ENCODE results near the gene SLC22A31. TPM values are rescaled to one million over a fixed set of nuclear protein-coding genes. Genes with fewer than 3 reads are reported as not detected.

SLC22A31 gene
- total RNA-seq, 1 experiment from 2014 or later, result 6.7 TPM

DNA sequence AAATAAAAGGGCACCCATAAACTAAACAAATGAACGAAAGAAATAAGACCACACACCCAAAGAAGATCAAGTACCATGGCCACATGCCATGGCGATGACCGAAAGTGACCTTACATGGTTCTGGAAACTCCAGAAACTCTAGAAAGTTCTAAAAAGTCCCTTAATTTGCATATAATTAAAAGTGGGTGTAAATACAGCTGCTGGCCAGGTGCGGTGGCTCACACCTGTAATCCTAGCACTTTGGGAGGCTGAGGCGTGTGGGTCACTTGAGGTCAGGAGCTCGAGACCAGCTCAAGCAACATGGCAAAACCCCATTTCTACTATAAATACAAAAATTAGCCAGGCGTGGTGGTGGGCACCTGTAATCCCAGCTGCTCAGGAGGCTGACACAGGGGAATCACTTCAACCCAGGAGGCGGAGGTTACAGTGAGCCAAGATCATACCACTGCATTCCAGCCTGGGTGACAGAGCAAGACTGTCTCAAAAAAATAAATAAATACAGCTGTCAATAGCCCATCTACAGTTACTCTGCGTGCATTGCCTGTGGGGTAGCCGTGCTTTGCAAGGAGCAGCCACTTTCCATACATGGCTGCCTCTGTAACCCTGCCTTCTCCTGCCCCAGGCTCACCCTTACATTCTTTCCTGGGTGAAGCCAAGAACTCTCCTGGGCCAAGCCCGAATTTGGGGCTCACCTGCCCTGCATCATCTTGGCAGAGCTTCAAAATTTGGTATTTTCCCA is 10.0 kb upstream of the SLC22A31 start:
- Histone ChIP-seq H3K36me3 (ENCODE audit: control insufficient read depth, insufficient read depth, low read length) (no peaks in the 10 kb centered on the region), H3K4me1 (no peaks in the 10 kb centered on the region), H3K9me3 (no peaks in the 10 kb centered on the region), H3K27me3 (replicated peaks; ENCODE audit: control insufficient read depth, insufficient read depth, low read length) (no peaks in the 10 kb centered on the region), H3K4me3 (ENCODE audit: low read depth, low read length) (no peak overlapping the region)
- Mint-ChIP-seq H3K4me1 (ENCODE audit: low read depth, unreplicated experiment) (no peaks in the 10 kb centered on the region), H3K9me3 (ENCODE audit: unreplicated experiment) (no peaks in the 10 kb centered on the region), H3K36me3 (ENCODE audit: insufficient read depth, unreplicated experiment) (no peaks in the 10 kb centered on the region), H3K27me3 (ENCODE audit: insufficient read depth, unreplicated experiment) (no peaks in the 10 kb centered on the region), H3K4me3 (ENCODE audit: unreplicated experiment) (no peak overlapping the region), H3K27ac (ENCODE audit: unreplicated experiment) (no peak overlapping the region)
- TF ChIP-seq, protein P1, sequence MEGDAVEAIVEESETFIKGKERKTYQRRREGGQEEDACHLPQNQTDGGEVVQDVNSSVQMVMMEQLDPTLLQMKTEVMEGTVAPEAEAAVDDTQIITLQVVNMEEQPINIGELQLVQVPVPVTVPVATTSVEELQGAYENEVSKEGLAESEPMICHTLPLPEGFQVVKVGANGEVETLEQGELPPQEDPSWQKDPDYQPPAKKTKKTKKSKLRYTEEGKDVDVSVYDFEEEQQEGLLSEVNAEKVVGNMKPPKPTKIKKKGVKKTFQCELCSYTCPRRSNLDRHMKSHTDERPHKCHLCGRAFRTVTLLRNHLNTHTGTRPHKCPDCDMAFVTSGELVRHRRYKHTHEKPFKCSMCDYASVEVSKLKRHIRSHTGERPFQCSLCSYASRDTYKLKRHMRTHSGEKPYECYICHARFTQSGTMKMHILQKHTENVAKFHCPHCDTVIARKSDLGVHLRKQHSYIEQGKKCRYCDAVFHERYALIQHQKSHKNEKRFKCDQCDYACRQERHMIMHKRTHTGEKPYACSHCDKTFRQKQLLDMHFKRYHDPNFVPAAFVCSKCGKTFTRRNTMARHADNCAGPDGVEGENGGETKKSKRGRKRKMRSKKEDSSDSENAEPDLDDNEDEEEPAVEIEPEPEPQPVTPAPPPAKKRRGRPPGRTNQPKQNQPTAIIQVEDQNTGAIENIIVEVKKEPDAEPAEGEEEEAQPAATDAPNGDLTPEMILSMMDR (IDR thresholded peaks at IDR 0.05; ENCODE audit: insufficient read depth in 1 of 2, low read depth in 1 of 2, low read length in 1 of 2, severe bottlenecking in 1 of 2, unreplicated experiment in 1 of 2), result no peak
- BruUV-seq (replicated peaks), result no TSS peak
- intact Hi-C loops (cut with micrococcal nuclease; ENCODE audit: unreplicated experiment), result no loop called here
- ChIA-PET POLR2A (no interaction called here), CTCF (no interaction called here)
- no peak for DNase-seq

DNA sequence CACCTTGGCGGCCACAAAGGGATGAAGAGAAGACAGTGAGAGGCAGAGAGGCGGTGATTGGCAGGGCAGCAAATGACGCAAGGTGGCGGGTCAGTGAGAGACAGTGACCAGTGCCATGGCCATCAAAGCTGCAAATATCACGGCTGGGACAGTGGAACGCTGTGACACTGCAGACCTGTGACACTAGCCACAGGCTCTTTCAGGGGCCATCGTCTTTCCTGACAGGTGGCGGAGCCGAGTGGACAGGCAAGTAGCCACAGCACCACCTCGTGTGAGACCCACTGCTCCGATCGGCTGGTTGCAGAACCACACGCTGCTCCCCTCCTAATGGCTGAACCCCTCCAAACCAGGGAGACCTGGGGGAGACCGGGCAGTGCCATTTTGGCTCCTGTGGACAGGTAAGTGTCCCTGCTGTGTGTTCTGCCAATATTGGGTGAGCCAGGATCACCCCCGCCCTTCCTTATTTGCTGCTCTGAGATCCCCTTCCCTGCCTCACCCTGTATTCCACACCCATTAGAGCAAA is 9.2 kb upstream of the SLC22A31 start:
- ChIA-PET POLR2A (no interaction called here), CTCF (no interaction called here)
- peak in 1 of 2 experiments; percentile 27 for DNase-seq
- H3K4me3 ChIP-seq (ENCODE audit: low read depth, low read length), result no peak overlapping the region
- H3K9me3 ChIP-seq, result no peaks in the 10 kb centered on the region
- H3K36me3 ChIP-seq (ENCODE audit: control insufficient read depth, insufficient read depth, low read length), result no peaks in the 10 kb centered on the region
- intact Hi-C loops (cut with micrococcal nuclease; ENCODE audit: unreplicated experiment), result no loop called here
- BruUV-seq (replicated peaks), result no TSS peak
- H3K36me3 Mint-ChIP-seq (ENCODE audit: insufficient read depth, unreplicated experiment), result no peaks in the 10 kb centered on the region
- H3K4me1 ChIP-seq, result no peaks in the 10 kb centered on the region
- no peak overlapping the region for H3K4me3 Mint-ChIP-seq (ENCODE audit: unreplicated experiment)
- no peak overlapping the region for H3K27ac Mint-ChIP-seq (ENCODE audit: unreplicated experiment)
- H3K27me3 ChIP-seq (replicated peaks; ENCODE audit: control insufficient read depth, insufficient read depth, low read length), result no peaks in the 10 kb centered on the region
- H3K9me3 Mint-ChIP-seq (ENCODE audit: unreplicated experiment), result no peaks in the 10 kb centered on the region
- H3K4me1 Mint-ChIP-seq (ENCODE audit: low read depth, unreplicated experiment), result no peaks in the 10 kb centered on the region
- H3K27me3 Mint-ChIP-seq (ENCODE audit: insufficient read depth, unreplicated experiment), result no peaks in the 10 kb centered on the region
- TF ChIP-seq, protein P1 (IDR thresholded peaks at IDR 0.05; ENCODE audit: insufficient read depth in 1 of 2, low read depth in 1 of 2, low read length in 1 of 2, severe bottlenecking in 1 of 2, unreplicated experiment in 1 of 2), result peak in 1 of 2 experiments; percentile 35

DNA sequence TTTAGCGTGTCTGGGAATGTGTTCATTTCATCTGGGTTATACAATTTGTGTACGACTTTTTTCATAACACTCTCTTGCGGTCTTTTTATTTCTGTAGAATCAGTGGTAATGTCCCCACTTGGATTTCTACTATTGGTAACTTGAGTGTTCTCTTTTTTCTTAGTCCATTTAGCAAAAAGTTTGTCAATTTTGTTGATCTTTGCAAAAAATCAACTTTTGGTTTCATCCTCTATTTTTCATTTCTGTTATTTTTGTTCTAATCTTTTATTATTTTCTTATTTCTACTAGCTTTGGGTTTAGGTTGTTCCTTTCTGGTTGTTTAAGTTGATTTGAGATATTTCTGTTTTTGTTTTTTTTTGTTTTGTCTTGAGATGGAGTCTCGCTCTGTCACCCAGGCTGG is 7.7 kb upstream of the SLC22A31 start:
- Mint-ChIP-seq H3K9me3 (ENCODE audit: unreplicated experiment) (no peaks in the 10 kb centered on the region), H3K4me1 (ENCODE audit: low read depth, unreplicated experiment) (peaks cover 5% of the 10 kb centered on the region), H3K4me3 (ENCODE audit: unreplicated experiment) (no peak overlapping the region), H3K36me3 (ENCODE audit: insufficient read depth, unreplicated experiment) (peaks cover 4% of the 10 kb centered on the region), H3K27ac (ENCODE audit: unreplicated experiment) (no peak overlapping the region), H3K27me3 (ENCODE audit: insufficient read depth, unreplicated experiment) (peaks cover 8% of the 10 kb centered on the region)
- TF ChIP-seq, protein P1 (IDR thresholded peaks at IDR 0.05; ENCODE audit: insufficient read depth in 1 of 2, low read depth in 1 of 2, low read length in 1 of 2, severe bottlenecking in 1 of 2, unreplicated experiment in 1 of 2), result no peak
- no TSS peak for BruUV-seq (replicated peaks)
- Histone ChIP-seq H3K4me3 (ENCODE audit: low read depth, low read length) (no peak overlapping the region), H3K36me3 (ENCODE audit: control insufficient read depth, insufficient read depth, low read length) (no peaks in the 10 kb centered on the region), H3K27me3 (replicated peaks; ENCODE audit: control insufficient read depth, insufficient read depth, low read length) (no peaks in the 10 kb centered on the region), H3K4me1 (no peaks in the 10 kb centered on the region), H3K9me3 (no peaks in the 10 kb centered on the region)
- ChIA-PET POLR2A (no interaction called here), CTCF (no interaction called here)
- intact Hi-C loops (cut with micrococcal nuclease; ENCODE audit: unreplicated experiment), result no loop called here
- DNase-seq, result no peak
